Heart left ventricle (tissue), 16 donors: ENCODE measurements around the gene ZNF646. TPM values are rescaled to one million over a fixed set of nuclear protein-coding genes. Genes with fewer than 3 reads are reported as not detected.

ENCODE experiments used
- ATAC-seq, 4 donors: fragments of 200-7000 bp; cut with Tn5 transposase; one replicate each; pipeline ENCODE4 v1.9.1; 2020 to 2022; ENCODE audit warnings: moderate library complexity in 4 of 4, mild to moderate bottlenecking in 3 of 4, moderate number of reproducible peaks in 1 of 4
- DNase-seq, 5 donors: peaks; one replicate each; pipeline ENCODE4 v3.0.0-alpha.2; 2020
- H3K27ac ChIP-seq, 12 donors: fragments of 200-600 bp; sonication (generic) in 4 of 12; one replicate each; pipeline versions ENCODE4 v1.5.0 to v1.8.0; 2016 to 2022; ENCODE audit warnings: mild to moderate bottlenecking in 2 of 12
- H3K27me3 ChIP-seq, 9 donors: fragments of 200-600 bp; sonication (generic) in 2 of 9; one replicate each; pipeline versions ENCODE4 v1.5.1 to v1.8.0; 2016 to 2022; ENCODE audit warnings: mild to moderate bottlenecking in 3 of 9
- H3K36me3 ChIP-seq, 9 donors: fragments of 200-600 bp; sonication (generic) in 2 of 9; one replicate each; pipeline versions ENCODE4 v1.5.0 to v1.8.0; 2018 to 2022; ENCODE audit warnings: mild to moderate bottlenecking in 2 of 9
- H3K4me1 ChIP-seq, 12 donors: fragments of 200-600 bp; sonication (generic) in 4 of 12; one replicate each; pipeline versions ENCODE4 v1.5.0 to v1.8.0; 2016 to 2022; ENCODE audit warnings: mild to moderate bottlenecking in 3 of 12
- H3K4me3 ChIP-seq, 12 donors: fragments of 200-600 bp; sonication (generic) in 4 of 12; one replicate each; pipeline versions ENCODE4 v1.5.0 to v1.8.0; 2017 to 2022; ENCODE audit warnings: mild to moderate bottlenecking in 9 of 12, moderate library complexity in 4 of 12
- H3K9me3 ChIP-seq, 12 donors: fragments of 200-600 bp; sonication (generic) in 4 of 12; one replicate each; pipeline versions ENCODE4 v1.5.0 to v1.8.0; 2016 to 2022; ENCODE audit warnings: mild to moderate bottlenecking in 1 of 12
- POLR2A ChIP-seq, 2 donors: fragments of 450-650 bp; IDR thresholded peaks; one replicate each; pipeline ENCODE4 v1.6.1; 2017; ENCODE audit warnings: antibody characterized with exemption in 2 of 2, mild to moderate bottlenecking in 2 of 2, moderate library complexity in 2 of 2
- WGBS, 4 donors: extraction: QIAGEN DNeasy Blood & Tissue Kit in 2 of 4; methylation state at CpG; one replicate each; pipeline versions ENCODE4 v1.1.5 to v1.1.7; 2013 to 2018; 5-methylcytosine and 5-hydroxymethylcytosine counted together
- intact Hi-C, 10 donors: fragments of 100-400 bp; cut with DNase I; formaldehyde crosslinking; loops; one replicate each; pipeline versions ENCODE4 v1.11.1 to v1.14.2; 2022
- polyA plus RNA-seq, 2 donors: library from polyadenylated mRNA; stranded (reverse); fragments of 200-250 nt; gene quantifications; one replicate each; pipeline ENCODE4 v1.2.3, GENCODE V29; 2013
- total RNA-seq, 9 donors: library from RNA; depleted of rRNA in 2 of 9; stranded (reverse); fragments of >200 nt in 2 of 9; fragmentation: NEBNext Ultra II Directional in 3 of 9; extraction: Animal tissue kit (Norgen Biotek cat#: 25700) in 3 of 9; gene quantifications; one replicate each; pipeline versions ENCODE4 v1.1.0 to v1.2.4, GENCODE V29; 2016 to 2023
- TF ChIP-seq, protein P1 (sequence below), 12 donors: fragments of 200-600 bp; sonication (generic) in 4 of 12; IDR thresholded peaks; one replicate each; pipeline versions ENCODE4 v1.5.0 to v1.8.0; 2018 to 2022; ENCODE audit warnings: antibody characterized with exemption in 12 of 12, mild to moderate bottlenecking in 5 of 12
- donor health status: ischemic (EF 13 %, LVEDD 7.1; RV severe dilation, severe dysfunction).
- donor health status: healthy with polysubstance abuse.
- donor health status: DM: no; HTN: yes; CAD: no.
- donor health status: DM: no; HTN: no; CAD: no.
- donor health status: ischemic (EF 25% LVEDD 6.9; RV normal size, moderate dysfunction).
- donor health status: ischemic (EF 25% LVEDD 5.7; RV mildly dilated, moderate dysfunction).
- donor health status: healthy.
- donor health status: DM: yes; HTN: yes; CAD: no.
- donor health status: ischemic (EF 35%, LVEDD 5.7; RV mildly dilated, moderate dysfunction).
- donor health status: nonischemic (EF 11% LVEDD 7.7; RV severe dilation, severe dysfunction).
- donor health status: DM: yes; HTN: yes; CAD: no.
- donor health status: PGD.
- donor health status: ischemic (EF 29% LVEDD 5.4; RV normal size, mild dysfunction).
- donor health status: nonischemic (EF 23%, LVEDD 6.1; RV moderate dilation, normal function).

Gene ZNF646
- total and polyA plus RNA-seq, 11 donors = 6.4 to 15.5 (median 10.0) TPM

- Histone ChIP-seq H3K36me3 (peaks cover 4 to 46% (median 42%) of the 10 kb centered on the region in 9 donors), H3K27me3 (no peaks in the 10 kb centered on the region), H3K27ac (no peak overlapping the region), H3K4me1 (peaks cover 0 to 48% (median 16%) of the 10 kb centered on the region in 12 donors), H3K9me3 (no peaks in the 10 kb centered on the region), H3K4me3 (no peak overlapping the region)
- intact Hi-C loops = no loop called here
- ATAC-seq (no peak), DNase-seq (no peak)
- TF ChIP-seq POLR2A (IDR thresholded peaks at IDR 0.05) = no peak
- TF ChIP-seq, protein P1, sequence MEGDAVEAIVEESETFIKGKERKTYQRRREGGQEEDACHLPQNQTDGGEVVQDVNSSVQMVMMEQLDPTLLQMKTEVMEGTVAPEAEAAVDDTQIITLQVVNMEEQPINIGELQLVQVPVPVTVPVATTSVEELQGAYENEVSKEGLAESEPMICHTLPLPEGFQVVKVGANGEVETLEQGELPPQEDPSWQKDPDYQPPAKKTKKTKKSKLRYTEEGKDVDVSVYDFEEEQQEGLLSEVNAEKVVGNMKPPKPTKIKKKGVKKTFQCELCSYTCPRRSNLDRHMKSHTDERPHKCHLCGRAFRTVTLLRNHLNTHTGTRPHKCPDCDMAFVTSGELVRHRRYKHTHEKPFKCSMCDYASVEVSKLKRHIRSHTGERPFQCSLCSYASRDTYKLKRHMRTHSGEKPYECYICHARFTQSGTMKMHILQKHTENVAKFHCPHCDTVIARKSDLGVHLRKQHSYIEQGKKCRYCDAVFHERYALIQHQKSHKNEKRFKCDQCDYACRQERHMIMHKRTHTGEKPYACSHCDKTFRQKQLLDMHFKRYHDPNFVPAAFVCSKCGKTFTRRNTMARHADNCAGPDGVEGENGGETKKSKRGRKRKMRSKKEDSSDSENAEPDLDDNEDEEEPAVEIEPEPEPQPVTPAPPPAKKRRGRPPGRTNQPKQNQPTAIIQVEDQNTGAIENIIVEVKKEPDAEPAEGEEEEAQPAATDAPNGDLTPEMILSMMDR (IDR thresholded peaks at IDR 0.05) = no peak
- 74 to 94% (median 91%) methylated on average over 5 to 6 of the region's 6 CpGs for WGBS, 4 donors
Measured at GRCh38 chr16:31133046-31133501, 58.9 kb downstream of the ZNF646 start.

Other genes with a start within 250 kb of the ZNF646 start
- 10 to 100 TPM; 23.1 to 35.5 (median 28.1) TPM for gene BCL7C, start 180.3 kb upstream of the ZNF646 start, total RNA-seq
- 10 to 100 TPM; 30.5 to 43.4 TPM for gene BCL7C, start 180.3 kb upstream of the ZNF646 start, polyA plus RNA-seq
- gene CTF1, start 177.8 kb upstream of the ZNF646 start, total RNA-seq = 10 to 100 TPM in 5 of 9 donors, 1 to 10 TPM in 4; 6.4 to 22.2 (median 12.2) TPM
- gene CTF1, start 177.8 kb upstream of the ZNF646 start, polyA plus RNA-seq = 10 to 100 TPM in 1 of 2 donors, 1 to 10 TPM in 1; 3.7 to 13.5 TPM
- gene FBXL19, start 150.8 kb upstream of the ZNF646 start, total RNA-seq = 10 to 100 TPM in 2 of 9 donors, 1 to 10 TPM in 7; 4.5 to 15.5 (median 7.9) TPM
- 1 to 10 TPM; 7.9 to 9.1 TPM for gene FBXL19, start 150.8 kb upstream of the ZNF646 start, polyA plus RNA-seq
- 10 to 100 TPM in 6 of 9 donors, 1 to 10 TPM in 3; 8.5 to 28.9 (median 14.1) TPM for gene ORAI3, start 125.4 kb upstream of the ZNF646 start, total RNA-seq
- gene ORAI3, start 125.4 kb upstream of the ZNF646 start, polyA plus RNA-seq = 10 to 100 TPM in 1 of 2 donors, 1 to 10 TPM in 1; 8.1 to 10.8 TPM
- gene SETD1A, start 116.7 kb upstream of the ZNF646 start, total RNA-seq = 10 to 100 TPM in 3 of 9 donors, 1 to 10 TPM in 6; 4.6 to 12.1 (median 9.0) TPM
- 1 to 10 TPM; 8.1 to 9.3 TPM for gene SETD1A, start 116.7 kb upstream of the ZNF646 start, polyA plus RNA-seq
- gene HSD3B7, start 89.2 kb upstream of the ZNF646 start, total RNA-seq = 10 to 100 TPM in 3 of 9 donors, 1 to 10 TPM in 6; 3.8 to 27.2 (median 6.9) TPM
- gene HSD3B7, start 89.2 kb upstream of the ZNF646 start, polyA plus RNA-seq = 1 to 10 TPM; 7.1 to 7.8 TPM
- 1 to 10 TPM in 4 of 9 donors, under 1 TPM in 5; 0.20 to 2.1 (median 1.00) TPM for gene STX1B, start 63.8 kb upstream of the ZNF646 start, total RNA-seq
- under 1 TPM; 0.22 to 0.76 TPM for gene STX1B, start 63.8 kb upstream of the ZNF646 start, polyA plus RNA-seq
- 10 to 100 TPM; 19.5 to 65.8 (median 39.7) TPM for gene STX4, start 40.9 kb upstream of the ZNF646 start, total RNA-seq
- 10 to 100 TPM; 50.5 to 73.8 TPM for gene STX4, start 40.9 kb upstream of the ZNF646 start, polyA plus RNA-seq
- 10 to 100 TPM in 2 of 9 donors, 1 to 10 TPM in 7; 3.5 to 11.4 (median 5.8) TPM for gene ZNF668, start 182 bp upstream of the ZNF646 start, total RNA-seq
- gene ZNF668, start 182 bp upstream of the ZNF646 start, polyA plus RNA-seq = 1 to 10 TPM; 6.6 to 9.8 TPM
- gene PRSS53, start 14.5 kb downstream of the ZNF646 start, total RNA-seq = 1 to 10 TPM in 1 of 9 donors, under 1 TPM in 8; 0.16 to 1.4 (median 0.44) TPM
- gene PRSS53, start 14.5 kb downstream of the ZNF646 start, polyA plus RNA-seq = under 1 TPM; 0.80 to 0.84 TPM
- gene VKORC1, start 20.4 kb downstream of the ZNF646 start, total RNA-seq = 10 to 100 TPM; 25.9 to 63.1 (median 42.0) TPM
- 100 to 1,000 TPM in 1 of 2 donors, 10 to 100 TPM in 1; 40.2 to 134 TPM for gene VKORC1, start 20.4 kb downstream of the ZNF646 start, polyA plus RNA-seq
- 100 to 1,000 TPM in 2 of 9 donors, 10 to 100 TPM in 7; 61.9 to 134 (median 70.0) TPM for gene BCKDK, start 34.0 kb downstream of the ZNF646 start, total RNA-seq
- 10 to 100 TPM; 42.6 to 57.4 TPM for gene BCKDK, start 34.0 kb downstream of the ZNF646 start, polyA plus RNA-seq
- 10 to 100 TPM; 52.8 to 79.8 (median 64.7) TPM for gene KAT8, start 43.2 kb downstream of the ZNF646 start, total RNA-seq
- 10 to 100 TPM; 56.7 to 83.2 TPM for gene KAT8, start 43.2 kb downstream of the ZNF646 start, polyA plus RNA-seq
- under 1 TPM in 4 of 9 donors, not detected in 5; 0.17 to 0.44 (median 0.39) TPM for gene PRSS8, start 61.3 kb downstream of the ZNF646 start, total RNA-seq
- under 1 TPM; 0.17 to 0.23 TPM for gene PRSS8, start 61.3 kb downstream of the ZNF646 start, polyA plus RNA-seq
- 1 to 10 TPM in 7 of 9 donors, under 1 TPM in 2; 0.35 to 5.1 (median 1.2) TPM for gene PRSS36, start 75.6 kb downstream of the ZNF646 start, total RNA-seq
- 1 to 10 TPM; 1.0 to 2.6 TPM for gene PRSS36, start 75.6 kb downstream of the ZNF646 start, polyA plus RNA-seq
- gene FUS, start 105.7 kb downstream of the ZNF646 start, total RNA-seq = 100 to 1,000 TPM in 7 of 9 donors, 10 to 100 TPM in 2; 20.3 to 213 (median 127) TPM
- 100 to 1,000 TPM; 127 to 155 TPM for gene FUS, start 105.7 kb downstream of the ZNF646 start, polyA plus RNA-seq
- gene PYCARD, start 128.3 kb downstream of the ZNF646 start, total RNA-seq = 10 to 100 TPM in 3 of 9 donors, 1 to 10 TPM in 6; 2.0 to 42.2 (median 5.2) TPM
- 10 to 100 TPM in 1 of 2 donors, 1 to 10 TPM in 1; 3.9 to 10.0 TPM for gene PYCARD, start 128.3 kb downstream of the ZNF646 start, polyA plus RNA-seq
- 1 to 10 TPM in 8 of 9 donors, under 1 TPM in 1; 0.32 to 3.4 (median 1.6) TPM for gene TRIM72, start 139.7 kb downstream of the ZNF646 start, total RNA-seq
- gene TRIM72, start 139.7 kb downstream of the ZNF646 start, polyA plus RNA-seq = 1 to 10 TPM; 1.0 to 1.2 TPM
- not detected for gene PYDC1, start 142.7 kb downstream of the ZNF646 start, total RNA-seq
- gene PYDC1, start 142.7 kb downstream of the ZNF646 start, polyA plus RNA-seq = not detected
- 10 to 100 TPM in 2 of 9 donors, 1 to 10 TPM in 7; 1.9 to 48.7 (median 4.9) TPM for gene ITGAM, start 185.6 kb downstream of the ZNF646 start, total RNA-seq
- 1 to 10 TPM; 2.5 to 2.6 TPM for gene ITGAM, start 185.6 kb downstream of the ZNF646 start, polyA plus RNA-seq